Skeletal muscle tissue (tissue), 4 donors: Measurements from ENCODE around the gene SLC47A2. TPM values are rescaled to one million over a fixed set of nuclear protein-coding genes. Genes with fewer than 3 reads are reported as not detected.
A peak's percentile ranks its signal among the peaks of the same experiment; 100 is the strongest.

Source experiments
- H3K27ac ChIP-seq: one replicate; pipeline ENCODE4 v1.7.0; 2013; ENCODE audit warnings: mild to moderate bottlenecking, low read depth, low read length, inconsistent platforms
- H3K27me3 ChIP-seq, 3 donors: one replicate each; pipeline ENCODE4 v1.7.0; 2013; ENCODE audit warnings: low read length in 3 of 3; ENCODE audit not compliant: control insufficient read depth in 3 of 3, insufficient read depth in 3 of 3
- H3K36me3 ChIP-seq, 3 donors: one replicate each; pipeline ENCODE4 v1.7.0; 2013; ENCODE audit warnings: low read length in 3 of 3; ENCODE audit not compliant: control insufficient read depth in 3 of 3, insufficient read depth in 3 of 3
- H3K4me1 ChIP-seq, 3 donors: one replicate each; pipeline ENCODE4 v1.7.0; 2013; ENCODE audit warnings: low read length in 3 of 3, mild to moderate bottlenecking in 3 of 3; ENCODE audit not compliant: control insufficient read depth in 3 of 3, insufficient read depth in 3 of 3
- H3K4me3 ChIP-seq, 3 donors: one replicate each; pipeline ENCODE4 v1.7.0; 2013; ENCODE audit warnings: low read length in 3 of 3
- H3K9ac ChIP-seq, 3 donors: one replicate each; pipeline ENCODE4 v1.7.0; 2013; ENCODE audit warnings: low read length in 3 of 3, mild to moderate bottlenecking in 3 of 3, moderate library complexity in 2 of 3, low read depth in 1 of 3
- H3K9me3 ChIP-seq, 3 donors: one replicate each; pipeline ENCODE4 v1.7.0; 2013; ENCODE audit warnings: low read length in 3 of 3; ENCODE audit not compliant: control insufficient read depth in 3 of 3
- total RNA-seq: library from RNA; depleted of rRNA; stranded (reverse); fragments of >200 nt; gene quantifications from one replicate; pipeline ENCODE4 v1.2.3, GENCODE V29; 2014
- donor health status: Osteomylitis.

SLC47A2 gene
- total RNA-seq, 1 donor from 2014 or later = not detected

GRCh38 chr17:19729900-19730299 lies 13.5 kb upstream of the SLC47A2 start:
- H3K4me3 ChIP-seq = no peak overlapping the region
- H3K4me1 ChIP-seq = peaks cover 21 to 23% (median 21%) of the 10 kb centered on the region in 3 donors
- no peaks in the 10 kb centered on the region for H3K36me3 ChIP-seq
- no peaks in the 10 kb centered on the region for H3K9me3 ChIP-seq
- H3K27ac ChIP-seq = no peak overlapping the region
- no peak overlapping the region for H3K9ac ChIP-seq
- H3K27me3 ChIP-seq = no peaks in the 10 kb centered on the region

- Histone ChIP-seq H3K4me1 (peaks cover 29 to 32% (median 30%) of the 10 kb centered on the region in 3 donors), H3K4me3 (peak overlapping the region in 2 of 3 donors; percentile 41 to 54), H3K27me3 (no peaks in the 10 kb centered on the region), H3K27ac (peak overlapping the region; percentile 97), H3K36me3 (no peaks in the 10 kb centered on the region), H3K9me3 (no peaks in the 10 kb centered on the region), H3K9ac (peak overlapping the region; percentile 71 to 84 (median 80))
These were observed 11.7 kb upstream of the SLC47A2 start for GRCh38 chr17:19728084-19728495.

GRCh38 chr17:19727501-19728078 lies 11.2 kb upstream of the SLC47A2 start:
- Histone ChIP-seq H3K9me3 (no peaks in the 10 kb centered on the region), H3K9ac (peak overlapping the region; percentile 71 to 84 (median 80)), H3K27ac (peak overlapping the region; percentile 97), H3K4me3 (peak overlapping the region; percentile 38 to 54 (median 41)), H3K27me3 (no peaks in the 10 kb centered on the region), H3K4me1 (peaks cover 29 to 32% (median 30%) of the 10 kb centered on the region in 3 donors), H3K36me3 (no peaks in the 10 kb centered on the region)

- Histone ChIP-seq H3K27ac (peak overlapping the region; percentile 97), H3K9me3 (no peaks in the 10 kb centered on the region), H3K4me1 (peaks cover 29 to 32% (median 30%) of the 10 kb centered on the region in 3 donors), H3K9ac (peak overlapping the region; percentile 52 to 80 (median 67)), H3K4me3 (no peak overlapping the region), H3K36me3 (no peaks in the 10 kb centered on the region), H3K27me3 (no peaks in the 10 kb centered on the region)
These were observed 10.4 kb upstream of the SLC47A2 start for GRCh38 chr17:19726631-19727376.

- Histone ChIP-seq H3K4me3 (no peak overlapping the region), H3K9me3 (no peaks in the 10 kb centered on the region), H3K27ac (peak overlapping the region; percentile 59), H3K4me1 (peaks cover 29 to 37% (median 35%) of the 10 kb centered on the region in 3 donors), H3K9ac (no peak overlapping the region), H3K27me3 (no peaks in the 10 kb centered on the region), H3K36me3 (no peaks in the 10 kb centered on the region)
These were observed 9.1 kb upstream of the SLC47A2 start for GRCh38 chr17:19725486-19725885.

- peak overlapping the region; percentile 29 to 79 (median 43) for H3K9ac ChIP-seq
- H3K36me3 ChIP-seq = no peaks in the 10 kb centered on the region
- peak overlapping the region; percentile 59 for H3K27ac ChIP-seq
- no peaks in the 10 kb centered on the region for H3K9me3 ChIP-seq
- peak overlapping the region; percentile 51 to 67 (median 56) for H3K4me3 ChIP-seq
- H3K4me1 ChIP-seq = peaks cover 29 to 38% (median 36%) of the 10 kb centered on the region in 3 donors
- no peaks in the 10 kb centered on the region for H3K27me3 ChIP-seq
These were observed 8.4 kb upstream of the SLC47A2 start for GRCh38 chr17:19724501-19725420.

GRCh38 chr17:19723964-19724363 lies 7.6 kb upstream of the SLC47A2 start:
- Histone ChIP-seq H3K4me1 (peaks cover 29 to 39% (median 36%) of the 10 kb centered on the region in 3 donors), H3K27ac (peak overlapping the region; percentile 59), H3K36me3 (no peaks in the 10 kb centered on the region), H3K4me3 (peak overlapping the region; percentile 51 to 67 (median 56)), H3K27me3 (no peaks in the 10 kb centered on the region), H3K9ac (peak overlapping the region; percentile 29 to 79 (median 43)), H3K9me3 (no peaks in the 10 kb centered on the region)

GRCh38 chr17:19720631-19721426 lies 4.4 kb upstream of the SLC47A2 start:
- no peak overlapping the region for H3K4me3 ChIP-seq
- no peak overlapping the region for H3K27ac ChIP-seq
- no peaks in the 10 kb centered on the region for H3K9me3 ChIP-seq
- H3K27me3 ChIP-seq = no peaks in the 10 kb centered on the region
- no peaks in the 10 kb centered on the region for H3K36me3 ChIP-seq
- H3K9ac ChIP-seq = peak overlapping the region in 1 of 3 donors; percentile 33
- peaks cover 11 to 31% (median 26%) of the 10 kb centered on the region in 3 donors for H3K4me1 ChIP-seq

- H3K4me1 ChIP-seq = peaks cover 11 to 31% (median 26%) of the 10 kb centered on the region in 3 donors
- H3K27ac ChIP-seq = no peak overlapping the region
- H3K4me3 ChIP-seq = no peak overlapping the region
- H3K27me3 ChIP-seq = no peaks in the 10 kb centered on the region
- no peaks in the 10 kb centered on the region for H3K36me3 ChIP-seq
- H3K9ac ChIP-seq = no peak overlapping the region
- H3K9me3 ChIP-seq = no peaks in the 10 kb centered on the region
These were observed 3.8 kb upstream of the SLC47A2 start for GRCh38 chr17:19720210-19720475.
